ENCODE measurements around the gene MYH11. TPM values are rescaled to one million over a fixed set of nuclear protein-coding genes. Genes with fewer than 3 reads are reported as not detected.
A peak's percentile ranks its signal among the peaks of the same experiment; 100 is the strongest.

The MYH11 gene
- total RNA-seq, 1 donor from 2014 or later = 102 TPM

GRCh38 chr16:15671530-15672117 lies 185.2 kb downstream of the MYH11 start:
- no peak overlapping the region for H3K4me3 ChIP-seq
- H3K27me3 ChIP-seq (ENCODE audit: low read depth) = no peaks in the 10 kb centered on the region
- H3K4me1 ChIP-seq = peaks cover 25% of the 10 kb centered on the region
- peaks cover 38% of the 10 kb centered on the region for H3K36me3 ChIP-seq
- H3K27ac ChIP-seq = peak overlapping the region; percentile 90
- ATAC-seq (no peak), DNase-seq (no peak)
- intact Hi-C loops (cut with DNase I) = no loop called here
- H3K9me3 ChIP-seq = no peaks in the 10 kb centered on the region
- TF ChIP-seq CTCF (IDR thresholded peaks at IDR 0.05) = no peak

GRCh38 chr16:15667091-15667742 lies 189.6 kb downstream of the MYH11 start:
- Histone ChIP-seq H3K4me1 (peaks cover 6% of the 10 kb centered on the region), H3K27me3 (ENCODE audit: low read depth) (no peaks in the 10 kb centered on the region), H3K4me3 (no peak overlapping the region), H3K9me3 (no peaks in the 10 kb centered on the region), H3K36me3 (peaks cover 62% of the 10 kb centered on the region), H3K27ac (no peak overlapping the region)
- no peak for DNase-seq
- TF ChIP-seq CTCF (IDR thresholded peaks at IDR 0.05) = no peak
- intact Hi-C loops (cut with DNase I) = no loop called here
- no peak for ATAC-seq

- Histone ChIP-seq H3K9me3 (no peaks in the 10 kb centered on the region), H3K27me3 (ENCODE audit: low read depth) (no peaks in the 10 kb centered on the region), H3K27ac (no peak overlapping the region), H3K36me3 (peaks cover 59% of the 10 kb centered on the region), H3K4me3 (no peak overlapping the region), H3K4me1 (peaks cover 3% of the 10 kb centered on the region)
- DNase-seq (no peak), ATAC-seq (no peak)
- TF ChIP-seq CTCF (IDR thresholded peaks at IDR 0.05) = no peak
- intact Hi-C loops (cut with DNase I) = no loop called here
Observed at GRCh38 chr16:15665107-15665506, 191.7 kb downstream of the MYH11 start.

GRCh38 chr16:15660203-15660601 lies 196.6 kb downstream of the MYH11 start:
- Histone ChIP-seq H3K27ac (no peak overlapping the region), H3K9me3 (no peaks in the 10 kb centered on the region), H3K36me3 (peaks cover 19% of the 10 kb centered on the region), H3K27me3 (ENCODE audit: low read depth) (no peaks in the 10 kb centered on the region), H3K4me3 (no peak overlapping the region), H3K4me1 (peaks cover 14% of the 10 kb centered on the region)
- DNase-seq (no peak), ATAC-seq (no peak)
- no peak for TF ChIP-seq CTCF (IDR thresholded peaks at IDR 0.05)
- intact Hi-C loops (cut with DNase I) = no loop called here

GRCh38 chr16:15658556-15658955 lies 198.3 kb downstream of the MYH11 start:
- peaks cover 20% of the 10 kb centered on the region for H3K4me1 ChIP-seq
- H3K27ac ChIP-seq = no peak overlapping the region
- H3K9me3 ChIP-seq = no peaks in the 10 kb centered on the region
- ATAC-seq (no peak), DNase-seq (no peak)
- H3K27me3 ChIP-seq (ENCODE audit: low read depth) = no peaks in the 10 kb centered on the region
- no peak overlapping the region for H3K4me3 ChIP-seq
- intact Hi-C loops (cut with DNase I) = no loop called here
- peaks cover 9% of the 10 kb centered on the region for H3K36me3 ChIP-seq
- no peak for TF ChIP-seq CTCF (IDR thresholded peaks at IDR 0.05)
